Erythroblast (primary cell): ENCODE results near the gene SPATC1L.

ENCODE experiments used
- GATA1 ChIP-seq: IDR thresholded peaks from 2 replicates; pipeline ENCODE4 v1.6.1; 2011; ENCODE audit warnings: low read depth, mild to moderate bottlenecking, control low read depth, low read length, moderate library complexity
- POLR2A ChIP-seq: IDR thresholded peaks from 2 replicates; pipeline ENCODE4 v1.6.1; 2011; ENCODE audit warnings: mild to moderate bottlenecking, low read length

DNA sequence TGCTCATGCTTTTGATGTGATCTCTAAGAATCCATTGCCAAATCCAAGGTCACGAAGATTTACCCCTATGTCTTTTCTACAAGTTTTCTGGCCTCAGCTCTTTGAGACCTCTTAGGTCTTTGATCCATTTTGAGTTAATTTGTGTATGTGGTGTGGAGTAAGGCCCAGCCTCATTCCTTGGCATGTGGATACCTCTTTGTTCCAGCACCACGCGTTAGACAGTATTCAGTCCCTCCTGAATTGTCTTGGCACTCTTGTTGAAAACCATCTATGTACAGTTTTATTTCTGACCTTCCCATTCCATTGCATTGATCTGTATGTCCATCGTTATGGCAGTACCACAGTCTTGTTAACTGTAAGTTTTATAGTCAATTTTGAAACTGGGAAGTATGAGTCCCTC is 20.9 kb downstream of the SPATC1L start:
- TF ChIP-seq POLR2A (no peak), GATA1 (no peak)
